Neural cell (in vitro differentiated cells): ENCODE data around the gene CREBL2.

Source experiments
- CTCF ChIP-seq: fragments of 450-650 bp; IDR thresholded peaks from 2 replicates; pipeline ENCODE4 v1.5.1; 2014; ENCODE audit warnings: antibody characterized with exemption, mild to moderate bottlenecking, moderate library complexity; ENCODE audit not compliant: poor library complexity, severe bottlenecking
- EP300 ChIP-seq: fragments of 450-650 bp; conservative IDR thresholded peaks from 2 replicates; pipeline ENCODE4 v1.6.1; 2014; ENCODE audit warnings: antibody characterized with exemption, mild to moderate bottlenecking, moderate library complexity; ENCODE audit not compliant: poor library complexity, severe bottlenecking
- REST ChIP-seq: IDR thresholded peaks from 2 replicates; pipeline ENCODE4 v1.6.1; 2012; ENCODE audit warnings: borderline replicate concordance
- SMC3 ChIP-seq: fragments of 450-650 bp; conservative IDR thresholded peaks from 2 replicates; pipeline ENCODE4 v1.6.1; 2014; ENCODE audit warnings: antibody characterized with exemption, mild to moderate bottlenecking, moderate library complexity; ENCODE audit not compliant: poor library complexity

GRCh38 chr12:12583510-12584178 is 28.0 kb upstream of the CREBL2 start:
- no peak for TF ChIP-seq CTCF
- no peak for TF ChIP-seq REST
- no peak for TF ChIP-seq SMC3
- no peak for TF ChIP-seq EP300
